Naive thymus-derived CD8-positive, alpha-beta T cell (primary cell): ENCODE results near the gene ZBED5. TPM values are rescaled to one million over a fixed set of nuclear protein-coding genes. Genes with fewer than 3 reads are reported as not detected.

Experiments
- ATAC-seq, 2 donors: fragments of 150-1000 bp; cut with Tn5 transposase in 1 of 2; sonication (Bioruptor Pico), chemical (Tn5 transposase) in 1 of 2; 1 replicate in 1 of 2; 2 replicates in 1 of 2; pipeline ENCODE4 v1.10.0; 2021; ENCODE audit warnings: mild to moderate bottlenecking in 2 of 2, moderate library complexity in 2 of 2
- POLR2A ChIA-PET: fragments of 350-600 bp; sonication (Branson Sonifier 250); formaldehyde crosslinking; loops from one replicate; lab custom pipeline; 2021; ENCODE audit warnings: antibody characterized with exemption; lab: Charles Lee
- DNase-seq, 10 donors: peaks; one replicate each; pipeline versions ENCODE4 v3.0.0 to v3.0.0-alpha.2; 2020 to 2022
- H3K27ac Mint-ChIP-seq, 10 donors: one replicate each; pipeline ENCODE4 v1.8.0; 2020 to 2022; ENCODE audit warnings: mild to moderate bottlenecking in 10 of 10, mixed read lengths in 10 of 10, moderate library complexity in 4 of 10, inconsistent platforms in 1 of 10
- H3K27me3 Mint-ChIP-seq, 5 donors: one replicate each; pipeline ENCODE4 v1.8.0; 2021 to 2022; ENCODE audit warnings: mixed read lengths in 5 of 5
- H3K36me3 Mint-ChIP-seq, 3 donors: one replicate each; pipeline ENCODE4 v1.8.0; 2020 to 2022; ENCODE audit warnings: mixed read lengths in 3 of 3, mild to moderate bottlenecking in 2 of 3, inconsistent platforms in 1 of 3
- H3K4me1 Mint-ChIP-seq, 4 donors: one replicate each; pipeline ENCODE4 v1.8.0; 2021 to 2022; ENCODE audit warnings: mixed read lengths in 4 of 4
- H3K4me3 Mint-ChIP-seq, 10 donors: one replicate each; pipeline ENCODE4 v1.8.0; 2020 to 2022; ENCODE audit warnings: mild to moderate bottlenecking in 10 of 10, mixed read lengths in 10 of 10, moderate library complexity in 6 of 10, inconsistent platforms in 1 of 10
- H3K9me3 Mint-ChIP-seq, 9 donors: one replicate each; pipeline ENCODE4 v1.8.0; 2020 to 2022; ENCODE audit warnings: mixed read lengths in 9 of 9, mild to moderate bottlenecking in 3 of 9, inconsistent platforms in 1 of 9, moderate library complexity in 1 of 9
- polyA plus RNA-seq, 3 donors: library from polyadenylated mRNA; unstranded; fragments of 300-500 nt; fragmentation: Illumina TruSeq; gene quantifications; one replicate each; pipeline ENCODE4 v1.2.3, GENCODE V29; 2021
- total RNA-seq, 8 experiments: library from RNA in 2 of 8; stranded (reverse) in 2 of 8; gene quantifications; one replicate each; pipeline ENCODE4 v1.2.3 and lab custom pipeline; 2021 to 2026

ZBED5 gene
- total and polyA plus RNA-seq, 5 experiments from 2014 or later, result 14.6 to 175 (median 18.6) TPM

DNA sequence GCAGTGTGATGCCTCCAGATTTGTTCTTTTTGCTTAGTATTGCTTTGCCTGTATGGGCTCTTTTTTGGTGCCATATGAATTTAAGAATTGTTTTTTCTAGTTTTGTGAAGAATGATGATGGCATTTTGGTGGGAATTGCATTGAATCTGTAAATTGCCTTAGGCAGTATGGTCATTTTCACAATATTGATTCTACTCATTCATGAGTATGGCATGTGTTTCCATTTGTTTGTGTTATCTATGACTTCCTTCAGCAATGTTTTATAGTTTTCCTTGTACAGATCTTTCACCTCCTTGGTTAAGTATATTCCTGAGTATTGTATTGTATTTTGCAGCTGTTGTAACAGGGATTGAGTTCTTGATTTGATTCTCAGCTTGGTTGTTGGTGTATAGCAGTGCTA is 18.3 kb upstream of the ZBED5 start:
- Mint-ChIP-seq H3K36me3 (peaks cover 15 to 43% (median 28%) of the 10 kb centered on the region in 3 donors), H3K27me3 (no peaks in the 10 kb centered on the region), H3K4me1 (peaks cover 12 to 28% (median 22%) of the 10 kb centered on the region in 4 donors), H3K9me3 (peaks cover 6 to 37% (median 14%) of the 10 kb centered on the region in 9 donors), H3K4me3 (no peak overlapping the region), H3K27ac (no peak overlapping the region)
- DNase-seq (no peak), ATAC-seq (no peak)
- POLR2A ChIA-PET, result interaction anchor here (1.0 kb wide), 1 partner anchor 67 kb away, joined by 3 read pairs; the partner anchor contains the start of gene EIF4G2

DNA sequence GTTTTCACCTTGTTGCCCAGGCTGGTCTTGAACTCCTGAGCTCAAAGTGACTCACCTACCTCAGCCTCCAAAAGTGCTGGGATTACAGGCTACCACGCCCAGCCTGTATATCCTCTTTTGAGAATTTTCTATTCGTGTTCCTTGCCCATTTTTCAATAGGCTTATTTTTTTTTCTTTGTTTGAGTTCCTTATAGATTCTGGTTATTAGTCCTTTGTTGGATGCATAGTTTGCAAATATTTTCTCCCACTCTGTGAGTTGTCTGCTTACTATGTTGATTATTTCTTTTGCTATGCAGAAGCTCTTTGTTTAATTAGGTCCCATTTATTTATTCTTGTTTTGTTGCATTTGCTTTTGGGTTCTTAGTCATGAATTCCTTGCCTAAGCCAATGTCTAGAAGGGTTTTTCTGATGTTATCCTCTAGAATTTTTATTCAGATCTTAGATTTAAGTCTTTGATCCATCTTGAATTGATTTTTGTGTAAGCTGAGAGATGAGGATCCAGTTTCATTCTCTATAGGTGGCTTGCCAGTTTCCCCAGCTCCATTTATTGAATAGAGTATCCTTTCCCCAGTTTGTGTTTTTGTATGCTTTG is 17.7 kb upstream of the ZBED5 start:
- no peak for DNase-seq
- Mint-ChIP-seq H3K36me3 (peaks cover 17 to 42% (median 30%) of the 10 kb centered on the region in 3 donors), H3K27me3 (no peaks in the 10 kb centered on the region)

DNA sequence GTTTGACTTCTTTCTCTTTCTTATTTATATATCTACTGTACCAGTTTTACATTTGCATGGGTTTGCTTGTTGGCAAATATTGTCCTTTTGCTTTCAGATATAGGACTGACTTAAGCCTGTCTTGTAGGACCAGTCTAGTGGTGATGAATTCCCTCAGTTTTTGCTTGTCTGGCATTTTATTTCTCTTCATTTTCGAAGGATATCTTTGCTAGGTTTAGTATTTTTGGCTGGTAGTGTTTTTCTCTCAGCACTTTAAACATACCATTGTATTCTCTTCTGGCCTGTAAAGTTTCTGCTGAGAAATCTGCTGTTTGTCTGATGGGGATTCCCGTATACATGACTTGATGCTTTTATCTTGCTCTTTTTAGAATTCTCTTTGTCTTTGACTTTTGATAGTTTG is 14.2 kb upstream of the ZBED5 start:
- Mint-ChIP-seq H3K27me3 (no peaks in the 10 kb centered on the region), H3K27ac (no peak overlapping the region), H3K9me3 (peaks cover 6 to 38% (median 15%) of the 10 kb centered on the region in 9 donors), H3K4me1 (peaks cover 9 to 28% (median 13%) of the 10 kb centered on the region in 4 donors), H3K36me3 (peaks cover 12 to 45% (median 27%) of the 10 kb centered on the region in 3 donors), H3K4me3 (no peak overlapping the region)
- ATAC-seq, result no peak
- POLR2A ChIA-PET, result no interaction called here
- no peak for DNase-seq

More for the DNA sequence above, 17.7 kb upstream of the ZBED5 start:
- Mint-ChIP-seq H3K4me1 (peaks cover 13 to 34% (median 23%) of the 10 kb centered on the region in 4 donors), H3K4me3 (no peak overlapping the region), H3K27ac (no peak overlapping the region), H3K9me3 (peaks cover 6 to 38% (median 15%) of the 10 kb centered on the region in 9 donors)
- ATAC-seq, result no peak
- POLR2A ChIA-PET, result interaction anchor here (1.0 kb wide), 1 partner anchor 67 kb away, joined by 3 read pairs; the partner anchor contains the start of gene EIF4G2

DNA sequence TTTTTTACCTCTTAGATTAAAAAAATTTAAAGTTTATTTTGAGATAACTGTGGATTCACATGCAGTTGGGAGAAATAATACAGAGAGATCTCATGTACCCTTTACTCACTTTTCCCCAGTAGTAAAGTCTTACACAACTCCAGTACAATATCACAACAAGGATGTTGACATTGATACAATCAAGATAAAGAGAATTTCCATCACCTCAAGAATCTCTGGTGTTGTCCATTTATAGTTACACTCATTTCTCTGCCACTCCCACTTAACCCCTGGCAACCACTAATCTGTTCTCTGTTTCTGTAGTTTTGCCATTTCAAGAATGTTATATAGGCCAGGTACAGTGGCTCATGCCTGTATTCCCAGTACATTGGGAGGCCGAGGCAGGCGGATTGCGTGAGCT is 10.5 kb upstream of the ZBED5 start:
- Mint-ChIP-seq H3K27me3 (no peaks in the 10 kb centered on the region), H3K36me3 (peaks cover 12 to 32% (median 17%) of the 10 kb centered on the region in 3 donors), H3K27ac (no peak overlapping the region), H3K4me3 (no peak overlapping the region), H3K4me1 (peaks cover 4 to 30% (median 17%) of the 10 kb centered on the region in 4 donors), H3K9me3 (peaks cover under 1 to 24% (median 19%) of the 10 kb centered on the region in 9 donors)
- POLR2A ChIA-PET, result no interaction called here
- no peak for DNase-seq
- ATAC-seq, result no peak

DNA sequence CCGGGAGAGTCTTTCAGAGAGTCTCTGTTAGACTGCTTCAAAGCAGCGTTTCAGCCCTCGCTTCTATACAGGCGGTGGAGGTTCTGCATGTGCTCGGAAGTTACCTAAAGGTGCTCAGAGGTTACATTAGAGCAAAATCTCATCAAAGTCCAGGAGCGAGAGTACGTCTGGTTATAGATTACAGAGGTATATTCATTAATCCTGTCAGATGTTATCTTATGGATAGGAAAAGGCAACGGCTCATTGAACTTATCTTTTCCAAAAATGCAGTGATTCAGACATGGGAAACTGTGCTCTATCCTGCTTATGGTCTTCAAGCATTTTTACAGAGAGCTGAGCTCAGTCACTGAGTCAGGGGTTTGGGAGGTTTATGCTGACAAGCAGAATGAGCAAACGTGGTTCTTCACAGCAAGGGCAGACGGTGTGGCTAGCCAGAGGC is 9.1 kb upstream of the ZBED5 start:
- Mint-ChIP-seq H3K4me3 (no peak overlapping the region), H3K36me3 (peaks cover 6 to 18% (median 11%) of the 10 kb centered on the region in 3 donors), H3K9me3 (peaks cover 0 to 9% (median 6%) of the 10 kb centered on the region in 9 donors), H3K27ac (no peak overlapping the region), H3K4me1 (peaks cover 6 to 38% (median 27%) of the 10 kb centered on the region in 4 donors), H3K27me3 (no peaks in the 10 kb centered on the region)
- POLR2A ChIA-PET, result interaction anchor here (1.0 kb wide), 1 partner anchor 8 kb away, joined by 3 read pairs; no protein-coding TSS in a partner anchor
- no peak for ATAC-seq
- no peak for DNase-seq

- peak overlapping the region in 3 of 10 donors; percentile 51 to 80 (median 63) for H3K27ac Mint-ChIP-seq
- H3K9me3 Mint-ChIP-seq, result peaks cover 0 to 8% (median 0%) of the 10 kb centered on the region in 9 donors
- DNase-seq (no peak), ATAC-seq (no peak)
- no peaks in the 10 kb centered on the region for H3K27me3 Mint-ChIP-seq
- no peak overlapping the region for H3K4me3 Mint-ChIP-seq
- peaks cover 4 to 34% (median 27%) of the 10 kb centered on the region in 4 donors for H3K4me1 Mint-ChIP-seq
- POLR2A ChIA-PET, result interaction anchor here (1.0 kb wide), 1 partner anchor 9 kb away, joined by 3 read pairs; the partner anchor contains the start of gene ZBED5
- H3K36me3 Mint-ChIP-seq, result peaks cover 0 to 10% (median 4%) of the 10 kb centered on the region in 3 donors
Observed at GRCh38 chr11:10865837-10866270, 8.0 kb upstream of the ZBED5 start.

DNA sequence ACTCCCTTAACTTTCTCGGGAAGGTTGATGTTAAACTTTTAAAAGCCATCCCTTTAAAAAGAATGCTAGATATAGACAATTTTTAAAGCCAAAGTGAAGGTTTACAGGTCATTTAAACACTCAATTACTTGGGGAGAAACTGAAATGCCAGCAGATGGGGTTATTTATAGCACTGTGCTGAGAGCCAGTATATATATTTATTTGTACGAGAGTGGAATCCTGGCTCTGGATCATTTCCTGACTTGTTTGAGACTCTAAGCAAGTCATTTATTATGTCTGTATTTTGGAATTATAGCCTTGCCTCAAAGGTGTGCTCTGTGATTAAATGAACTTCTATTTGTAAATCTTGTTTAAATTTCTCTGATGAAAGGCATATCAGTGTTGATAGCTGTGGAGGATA is 6.8 kb upstream of the ZBED5 start:
- Mint-ChIP-seq H3K36me3 (peaks cover 0 to 7% (median 4%) of the 10 kb centered on the region in 3 donors), H3K27ac (no peak overlapping the region), H3K4me1 (peaks cover 10 to 42% (median 33%) of the 10 kb centered on the region in 4 donors), H3K9me3 (peaks cover 0 to 8% (median 0%) of the 10 kb centered on the region in 9 donors), H3K4me3 (no peak overlapping the region), H3K27me3 (no peaks in the 10 kb centered on the region)
- ATAC-seq (no peak), DNase-seq (no peak)
- POLR2A ChIA-PET, result no interaction called here

DNA sequence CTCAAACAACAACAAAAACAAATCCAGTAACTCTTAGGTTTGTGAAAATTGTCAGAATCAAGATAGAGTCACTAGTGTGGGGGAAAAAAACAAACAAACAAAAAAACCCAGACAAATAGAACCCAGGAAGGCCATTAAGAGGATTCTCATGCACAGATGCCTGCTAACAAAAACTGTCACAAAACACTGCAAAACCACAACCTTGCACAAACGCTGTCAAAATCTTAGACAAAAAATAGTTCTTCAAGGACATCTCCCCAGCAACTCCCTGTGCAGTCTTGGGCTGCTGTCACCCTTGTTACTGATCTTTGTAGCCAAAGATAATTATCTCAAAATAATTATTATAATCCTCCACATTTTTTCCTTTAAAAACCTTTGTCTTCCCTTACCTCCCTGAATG is 4.6 kb upstream of the ZBED5 start:
- Mint-ChIP-seq H3K27ac (peak overlapping the region in 7 of 10 donors; percentile 15 to 86 (median 66)), H3K36me3 (peaks cover 0 to 4% (median 0%) of the 10 kb centered on the region in 3 donors), H3K4me3 (no peak overlapping the region), H3K9me3 (peaks cover 0 to 8% (median 0%) of the 10 kb centered on the region in 9 donors), H3K4me1 (peaks cover 11 to 47% (median 44%) of the 10 kb centered on the region in 4 donors), H3K27me3 (no peaks in the 10 kb centered on the region)
- DNase-seq, result no peak
- POLR2A ChIA-PET, result interaction anchor here (0.6 to 2.3 kb wide), 4 partner anchors 12 to 297 kb away, joined by 3 to 11 read pairs (median 4); partner anchors contain the start of gene EIF4G2
- no peak for ATAC-seq

DNA sequence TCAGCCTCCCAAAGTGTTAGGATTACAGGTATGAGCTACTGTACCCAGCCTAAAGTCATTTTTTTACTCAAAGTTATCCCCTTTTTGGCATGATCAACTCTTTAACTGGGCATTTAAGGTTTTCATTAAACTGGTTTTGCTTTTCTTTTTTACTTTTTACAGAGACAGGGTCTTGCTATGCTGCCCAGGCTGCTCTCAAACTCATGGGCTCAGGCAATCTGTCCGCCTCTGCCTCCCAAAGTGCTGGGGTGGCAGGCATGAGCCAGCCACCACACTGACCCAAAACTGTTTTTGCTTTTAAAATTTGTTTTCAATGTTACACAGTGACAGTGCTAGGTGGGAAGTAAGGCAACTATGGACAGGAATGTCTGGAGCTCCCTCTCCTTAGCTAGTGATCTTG is 3.9 kb upstream of the ZBED5 start:
- no peak overlapping the region for H3K4me3 Mint-ChIP-seq
- no peak for DNase-seq

DNA sequence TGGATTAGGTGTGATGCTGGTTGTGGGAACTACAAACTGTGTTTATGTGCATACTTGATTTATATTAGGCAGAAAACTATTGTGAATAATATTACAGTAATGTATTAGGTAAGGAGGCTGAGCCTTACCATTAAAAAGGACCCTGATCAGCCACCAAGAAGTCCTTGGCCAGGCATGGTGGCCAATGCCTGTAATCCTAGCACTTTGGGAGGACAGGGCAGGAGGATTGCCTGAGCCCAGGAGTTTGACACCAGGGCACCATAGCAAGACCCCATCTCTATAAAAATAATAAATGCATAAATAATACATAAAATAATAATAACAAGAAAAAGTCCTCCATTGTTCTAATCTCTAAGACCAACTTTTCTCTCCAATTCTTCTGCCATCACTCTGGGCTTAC is 3.2 kb upstream of the ZBED5 start:
- no peak overlapping the region for H3K4me3 Mint-ChIP-seq
- peak overlapping the region in 4 of 10 donors; percentile 3 to 82 (median 6) for H3K27ac Mint-ChIP-seq
- no peaks in the 10 kb centered on the region for H3K27me3 Mint-ChIP-seq
- H3K4me1 Mint-ChIP-seq, result peaks cover 16 to 51% (median 49%) of the 10 kb centered on the region in 4 donors
- ATAC-seq (no peak), DNase-seq (no peak)
- POLR2A ChIA-PET, result interaction anchor here (0.9 to 2.3 kb wide), 5 partner anchors 20 to 55 kb away, joined by 3 to 11 read pairs (median 4); partner anchors contain the start of gene EIF4G2
- peaks cover 0 to 5% (median 0%) of the 10 kb centered on the region in 3 donors for H3K36me3 Mint-ChIP-seq
- H3K9me3 Mint-ChIP-seq, result peaks cover 0 to 4% (median 0%) of the 10 kb centered on the region in 9 donors

More for the DNA sequence above, 3.9 kb upstream of the ZBED5 start:
- POLR2A ChIA-PET, result interaction anchor here (2.3 kb wide), 1 partner anchor 52 kb away, joined by 11 read pairs; the partner anchor contains the start of gene EIF4G2
- peak overlapping the region in 6 of 10 donors; percentile 7 to 86 (median 69) for H3K27ac Mint-ChIP-seq
- ATAC-seq, result no peak
- H3K36me3 Mint-ChIP-seq, result peaks cover 0 to 1% (median 0%) of the 10 kb centered on the region in 3 donors
- peaks cover 11 to 47% (median 45%) of the 10 kb centered on the region in 4 donors for H3K4me1 Mint-ChIP-seq
- H3K27me3 Mint-ChIP-seq, result no peaks in the 10 kb centered on the region
- H3K9me3 Mint-ChIP-seq, result peaks cover 0 to 8% (median 0%) of the 10 kb centered on the region in 9 donors

GRCh38 chr11:10858439-10859325 is 829 bp upstream of the ZBED5 start:
- Mint-ChIP-seq H3K27ac (peak overlapping the region; percentile 98 to 100 (median 100)), H3K9me3 (no peaks in the 10 kb centered on the region), H3K36me3 (peaks cover 10 to 21% (median 13%) of the 10 kb centered on the region in 3 donors), H3K27me3 (no peaks in the 10 kb centered on the region), H3K4me1 (peaks cover 20 to 59% (median 55%) of the 10 kb centered on the region in 4 donors), H3K4me3 (peak overlapping the region; percentile 96 to 100 (median 100))
- POLR2A ChIA-PET, result interaction anchor here (0.6 to 6.2 kb wide), 27 partner anchors 9 to 1398 kb away, joined by 3 to 430 read pairs (median 4); partner anchors contain the start of genes CTR9, EIF4G2, RNF141 and ZNF143
- ATAC-seq (peak; percentile 17 to 25), DNase-seq (peak; percentile 31 to 71 (median 50))

GRCh38 chr11:10857459-10857708 is 469 bp downstream of the ZBED5 start:
- ATAC-seq (peak; percentile 7 to 18), DNase-seq (no peak)
- no peaks in the 10 kb centered on the region for H3K27me3 Mint-ChIP-seq
- H3K4me3 Mint-ChIP-seq, result peak overlapping the region; percentile 96 to 100 (median 100)
- POLR2A ChIA-PET, result interaction anchor here (0.8 to 6.2 kb wide), 19 partner anchors 9 to 1252 kb away, joined by 3 to 430 read pairs (median 5); partner anchors contain the start of genes CTR9 and EIF4G2
- peak overlapping the region; percentile 98 to 100 (median 100) for H3K27ac Mint-ChIP-seq
- peaks cover 20 to 55% (median 52%) of the 10 kb centered on the region in 4 donors for H3K4me1 Mint-ChIP-seq
- H3K9me3 Mint-ChIP-seq, result no peaks in the 10 kb centered on the region
- H3K36me3 Mint-ChIP-seq, result peaks cover 11 to 33% (median 21%) of the 10 kb centered on the region in 3 donors
